Sigmoid colon (tissue), 4 donors: ENCODE measurements around the gene GAS2L3.

Experiments used
- EP300 ChIP-seq, 4 donors: sonication (generic); formaldehyde crosslinking; IDR thresholded peaks; one replicate each; pipeline ENCODE4 v1.6.1; 2017; ENCODE audit warnings: antibody characterized with exemption in 4 of 4
- POLR2A ChIP-seq, 2 donors: fragments of 450-650 bp; IDR thresholded peaks; one replicate each; pipeline ENCODE4 v1.6.1; 2016; ENCODE audit warnings: antibody characterized with exemption in 2 of 2, mild to moderate bottlenecking in 2 of 2, moderate library complexity in 2 of 2
- POLR2AphosphoS5 ChIP-seq, 4 donors: sonication (generic); formaldehyde crosslinking; IDR thresholded peaks; one replicate each; pipeline ENCODE4 v1.6.1; 2017; ENCODE audit warnings: antibody characterized with exemption in 4 of 4
- TF ChIP-seq, protein P1 (sequence below), 4 experiments: fragments of 450-650 bp in 3 of 4; fragments of 200-600 bp in 1 of 4; IDR thresholded peaks; one replicate each; pipeline ENCODE4 v1.5.1; 2016 to 2019; ENCODE audit warnings: antibody characterized with exemption in 4 of 4, mild to moderate bottlenecking in 3 of 4, moderate library complexity in 2 of 4

DNA sequence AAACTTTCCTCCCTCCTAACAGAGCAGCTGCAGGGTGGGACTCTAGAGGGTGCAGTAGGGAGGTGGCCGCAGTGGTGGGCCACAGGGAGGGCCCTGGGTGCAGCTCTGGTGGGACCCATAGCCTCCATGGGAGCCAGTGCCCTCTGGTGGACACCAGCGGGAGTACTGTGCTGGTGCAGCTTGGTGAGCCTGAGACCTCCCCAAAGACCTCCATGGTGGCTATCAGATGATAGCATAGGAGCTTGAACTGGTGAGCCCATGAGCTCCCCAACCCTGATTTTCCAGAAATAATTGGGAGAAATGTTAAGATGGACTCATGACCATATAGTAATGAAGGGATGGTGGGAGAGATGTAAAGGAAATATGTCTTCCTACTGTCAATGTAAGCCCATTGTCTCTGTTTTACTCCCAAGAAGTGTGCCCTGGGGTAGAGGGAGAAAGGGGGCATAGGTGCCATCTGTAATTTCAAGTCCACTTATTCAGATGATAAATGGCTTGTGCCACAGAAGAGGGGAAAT, 98.7 kb downstream of the GAS2L3 start:
- TF ChIP-seq, protein P1, sequence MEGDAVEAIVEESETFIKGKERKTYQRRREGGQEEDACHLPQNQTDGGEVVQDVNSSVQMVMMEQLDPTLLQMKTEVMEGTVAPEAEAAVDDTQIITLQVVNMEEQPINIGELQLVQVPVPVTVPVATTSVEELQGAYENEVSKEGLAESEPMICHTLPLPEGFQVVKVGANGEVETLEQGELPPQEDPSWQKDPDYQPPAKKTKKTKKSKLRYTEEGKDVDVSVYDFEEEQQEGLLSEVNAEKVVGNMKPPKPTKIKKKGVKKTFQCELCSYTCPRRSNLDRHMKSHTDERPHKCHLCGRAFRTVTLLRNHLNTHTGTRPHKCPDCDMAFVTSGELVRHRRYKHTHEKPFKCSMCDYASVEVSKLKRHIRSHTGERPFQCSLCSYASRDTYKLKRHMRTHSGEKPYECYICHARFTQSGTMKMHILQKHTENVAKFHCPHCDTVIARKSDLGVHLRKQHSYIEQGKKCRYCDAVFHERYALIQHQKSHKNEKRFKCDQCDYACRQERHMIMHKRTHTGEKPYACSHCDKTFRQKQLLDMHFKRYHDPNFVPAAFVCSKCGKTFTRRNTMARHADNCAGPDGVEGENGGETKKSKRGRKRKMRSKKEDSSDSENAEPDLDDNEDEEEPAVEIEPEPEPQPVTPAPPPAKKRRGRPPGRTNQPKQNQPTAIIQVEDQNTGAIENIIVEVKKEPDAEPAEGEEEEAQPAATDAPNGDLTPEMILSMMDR (IDR thresholded peaks at IDR 0.05), result peak in 1 of 4 experiments; percentile 32
- TF ChIP-seq EP300 (IDR thresholded peaks at IDR 0.05) (no peak), POLR2A (IDR thresholded peaks at IDR 0.05) (no peak), POLR2AphosphoS5 (IDR thresholded peaks at IDR 0.05) (no peak)
